LHCN-M2 (cell line): ENCODE results near the gene NPR1. TPM values are rescaled to one million over a fixed set of nuclear protein-coding genes. Genes with fewer than 3 reads are reported as not detected.
"Not testable (repeated sequence)": the region's sequence is repeated elsewhere in the genome, so short reads cannot be mapped to it uniquely, and the experiment has no call there.

Experiments used
- DNase-seq: peaks from one replicate; pipeline ENCODE4 v3.0.0-alpha.2; 2012; ENCODE audit warnings: low read depth
- total RNA-seq: library from RNA; depleted of rRNA; stranded (reverse); fragments of >200 nt; gene quantifications from 2 replicates; pipeline ENCODE4 v1.2.3, GENCODE V29; 2014

The NPR1 gene
- total RNA-seq, 1 experiment from 2014 or later, result not detected

DNA sequence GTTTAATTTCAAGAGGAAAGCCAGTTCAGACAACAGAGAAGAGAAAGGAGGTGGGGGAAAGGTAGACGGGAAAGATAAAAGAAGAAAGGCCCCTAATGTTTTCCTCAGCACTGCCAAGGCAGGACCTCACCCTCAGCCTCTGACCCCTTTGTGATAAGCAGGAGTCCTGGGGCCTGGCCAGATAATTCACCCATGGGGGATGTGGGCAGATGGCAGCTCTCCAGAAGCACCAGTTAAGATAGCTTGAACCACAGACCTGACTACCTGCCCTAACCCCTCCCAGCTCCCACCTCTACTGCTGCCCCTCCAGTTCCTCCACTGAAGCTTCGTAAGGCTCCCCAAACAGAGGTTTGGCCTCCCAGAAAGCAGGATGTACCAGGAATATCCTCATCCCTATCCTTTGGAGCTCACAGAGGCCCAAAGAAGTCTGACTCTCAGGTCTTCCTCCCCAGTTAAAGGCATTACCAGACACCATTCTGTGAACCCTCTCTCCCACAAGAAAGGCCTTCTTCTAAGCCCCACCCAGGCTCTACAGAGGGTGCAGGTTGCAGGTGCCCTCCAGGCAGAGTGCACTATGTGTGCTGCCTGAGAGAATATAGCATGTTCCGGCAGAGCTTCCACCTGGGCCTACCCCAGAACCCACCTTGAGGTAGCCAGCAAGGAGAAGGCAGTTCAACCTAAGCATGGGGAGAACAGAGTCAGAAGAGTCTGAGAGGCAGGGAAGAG, 29.2 kb upstream of the NPR1 start:
- DNase-seq, result no peak

DNA sequence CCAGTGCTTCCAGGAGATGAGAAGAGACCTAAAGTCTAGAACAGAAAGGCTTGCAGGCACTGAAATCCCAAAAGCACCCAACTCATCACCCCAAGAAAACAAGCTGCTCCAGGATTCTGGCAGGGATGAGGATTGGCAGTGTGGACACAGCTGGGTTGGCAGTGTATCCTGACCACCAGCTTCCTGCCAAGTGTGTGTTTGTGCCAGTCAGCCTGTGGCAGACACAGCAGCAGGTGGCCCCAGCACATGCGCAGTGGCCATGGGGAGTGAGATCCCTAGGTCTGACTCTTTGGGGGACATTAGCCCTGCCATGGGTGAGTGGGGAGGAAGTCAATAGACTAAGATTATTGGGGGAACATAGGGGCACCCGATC, 28.6 kb upstream of the NPR1 start:
- DNase-seq, result peak; percentile 88

DNA sequence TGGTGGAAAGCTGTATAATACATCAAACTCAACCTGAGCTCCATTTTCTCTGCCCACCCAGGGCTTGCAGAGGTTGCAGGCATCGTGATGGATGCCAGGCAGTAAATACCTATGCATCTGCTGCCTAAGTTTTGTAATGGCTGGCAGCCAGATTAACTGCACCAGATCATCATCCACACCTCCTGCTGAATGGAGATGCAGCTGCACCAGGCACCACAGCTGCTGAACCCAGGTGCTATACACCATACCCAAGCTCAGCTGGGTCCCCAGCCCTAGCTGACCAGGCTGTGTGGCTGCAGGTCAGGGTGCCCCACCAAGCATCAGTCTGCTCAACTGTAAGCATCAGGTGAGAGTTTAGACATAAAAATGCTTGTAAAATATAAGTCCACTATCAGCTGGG, 26.7 kb upstream of the NPR1 start:
- no peak for DNase-seq

DNA sequence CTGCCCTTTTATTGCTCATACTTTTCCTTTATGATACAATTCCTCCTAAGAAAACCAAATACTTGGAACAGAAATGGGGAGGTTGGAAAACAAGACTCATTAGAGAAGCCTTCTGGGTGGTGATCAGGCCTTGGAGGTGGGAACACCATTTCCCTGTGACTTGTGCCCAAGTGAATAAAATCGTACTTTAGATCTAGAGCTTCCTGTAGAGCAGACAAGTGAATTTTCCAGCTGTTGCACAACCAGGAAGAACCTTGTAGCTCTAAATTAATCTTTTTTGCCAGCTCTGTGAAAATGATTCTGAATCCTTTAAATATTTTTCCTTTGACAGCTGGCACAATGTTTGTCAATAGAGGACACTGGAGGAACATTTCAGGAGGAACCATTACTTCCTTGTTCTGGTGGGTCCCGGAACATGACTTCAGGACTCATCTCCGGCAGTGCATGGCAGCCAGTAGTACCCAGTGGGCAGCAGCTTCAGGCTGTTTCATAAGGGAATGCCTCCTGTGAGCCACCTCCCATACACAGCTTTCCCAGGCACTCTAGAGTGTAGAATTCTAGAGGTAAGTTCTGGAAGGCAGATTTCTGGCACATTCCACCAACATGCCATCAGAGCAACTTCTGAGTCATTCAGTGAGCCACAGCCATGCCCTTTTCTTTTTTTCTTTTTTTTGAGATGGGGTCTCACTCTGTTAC, 25.5 kb upstream of the NPR1 start:
- DNase-seq, result peak; percentile 73

DNA sequence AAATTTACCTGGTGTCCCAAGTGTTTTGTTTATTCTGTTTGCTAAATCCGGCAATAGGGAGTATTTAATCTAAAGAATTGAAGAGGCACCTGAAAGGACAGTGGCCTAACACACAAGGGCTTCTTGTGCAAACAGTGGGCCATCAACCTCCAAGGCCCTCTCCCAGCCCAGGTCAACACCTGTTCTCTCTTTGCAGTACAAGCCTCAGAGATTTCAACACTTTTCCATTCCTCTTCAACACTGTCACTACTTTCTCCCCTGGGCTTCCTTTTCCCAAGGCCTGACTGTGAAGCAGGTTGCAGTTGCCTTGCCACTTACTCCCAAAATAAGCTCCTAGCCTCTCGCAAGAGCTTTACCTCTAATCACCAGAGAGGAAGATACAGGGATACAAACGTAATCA, 23.2 kb upstream of the NPR1 start:
- DNase-seq, result no peak

DNA sequence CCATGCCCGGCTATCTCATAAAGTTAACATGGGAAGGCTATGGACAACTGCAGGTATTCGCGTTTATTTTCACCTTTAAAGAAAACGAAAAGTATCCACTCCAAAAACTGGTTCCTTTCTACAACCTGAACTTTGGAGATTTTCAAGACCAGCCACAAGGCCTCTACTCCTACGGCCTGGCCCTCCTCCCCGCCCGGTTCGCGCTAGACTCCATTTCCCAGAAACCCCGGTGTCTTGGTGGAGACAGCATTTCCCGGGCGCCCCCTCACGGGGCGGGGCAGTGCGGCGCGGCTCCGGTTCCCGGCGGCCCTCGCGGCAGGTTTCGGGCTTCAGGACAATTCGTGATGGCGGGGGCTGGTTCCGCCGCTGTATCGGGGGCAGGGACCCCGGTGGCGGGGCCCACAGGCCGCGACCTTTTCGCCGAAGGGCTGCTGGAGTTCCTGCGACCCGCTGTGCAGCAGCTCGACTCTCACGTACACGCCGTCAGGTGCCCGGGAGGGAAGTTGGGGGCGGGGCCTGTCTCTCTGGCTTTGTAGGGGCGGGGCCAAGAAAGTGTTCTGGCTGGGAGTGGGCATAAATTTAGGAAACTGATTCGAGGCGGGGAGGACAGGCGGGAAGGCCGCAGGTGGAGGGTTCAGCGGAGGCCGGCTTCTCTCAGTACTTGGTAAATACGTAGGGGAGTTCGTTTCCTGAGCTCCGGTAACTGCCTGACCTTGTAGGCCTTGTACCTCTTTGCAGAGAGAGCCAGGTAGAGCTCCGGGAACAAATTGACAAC, 19.9 kb upstream of the NPR1 start, which contains the start of gene SNAPIN:
Gene SNAPIN, plus strand, starts transcription at position 304 of the 775 bp plus-strand sequence. Its CDS starts 41 bp downstream, at position 345.
- DNase-seq, result peak; percentile 85

DNA sequence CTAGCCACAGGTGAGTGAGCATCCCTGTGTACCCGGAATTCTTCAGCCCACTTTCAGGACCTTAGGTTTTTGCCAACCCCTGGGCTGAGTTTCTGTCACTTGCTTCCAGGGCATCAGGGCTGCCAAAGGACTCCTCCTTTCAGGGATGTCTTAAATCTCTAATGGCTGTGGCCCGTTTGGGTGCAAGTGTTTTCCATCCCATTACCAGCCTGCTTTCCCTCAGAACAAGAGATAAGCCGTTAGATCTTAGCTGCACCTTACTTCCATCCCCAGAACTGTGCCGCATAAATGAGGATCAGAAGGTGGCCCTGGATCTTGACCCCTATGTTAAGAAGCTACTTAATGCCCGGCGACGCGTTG, 19.3 kb upstream of the NPR1 start:
- no peak for DNase-seq

DNA sequence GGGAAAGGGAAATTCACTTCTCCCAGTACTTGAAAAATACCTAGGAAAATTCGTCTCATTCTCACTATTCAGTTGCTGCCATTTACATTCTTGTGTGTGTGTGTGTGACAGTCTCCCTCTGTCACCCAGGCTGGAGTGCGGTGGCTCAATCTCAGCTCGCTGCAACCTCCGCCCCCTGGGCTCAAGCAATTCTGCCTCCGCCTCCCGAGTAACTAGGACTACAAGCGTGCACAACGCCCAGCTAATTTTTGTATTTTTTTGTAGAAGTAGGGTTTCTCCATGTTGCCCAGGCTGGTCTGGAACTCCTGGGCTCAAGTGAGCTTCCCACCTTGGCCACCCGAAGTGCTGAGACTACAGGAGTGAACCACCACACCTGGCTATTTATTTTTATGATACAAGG, 18.8 kb upstream of the NPR1 start:
- no peak for DNase-seq

DNA sequence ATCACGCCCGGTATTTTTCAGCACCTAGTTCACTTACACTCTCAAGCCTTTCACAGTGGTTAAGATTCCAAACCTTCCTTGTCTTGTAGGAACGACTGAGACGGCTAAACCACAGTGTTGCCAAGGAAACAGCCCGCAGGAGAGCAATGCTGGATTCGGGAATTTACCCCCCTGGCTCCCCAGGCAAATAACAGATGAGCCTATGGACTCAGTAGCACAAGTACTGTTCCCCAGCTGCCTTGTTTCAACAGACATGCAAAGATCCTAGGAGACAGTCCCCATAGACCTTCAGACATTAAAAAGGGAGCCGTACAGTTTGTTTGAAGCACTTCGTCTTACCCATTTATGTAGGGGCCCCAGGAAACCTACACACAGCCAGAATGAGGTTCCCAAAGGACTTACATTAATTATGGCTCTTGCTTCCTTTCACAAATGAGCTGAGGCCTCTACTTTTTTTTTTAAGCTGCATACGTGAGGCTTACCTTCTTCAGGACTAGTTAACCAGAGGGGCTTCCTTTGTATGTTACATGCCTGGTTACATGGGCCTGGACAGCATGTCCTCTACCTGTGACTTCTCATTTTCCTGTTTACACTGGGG, 17.3 kb upstream of the NPR1 start:
- no peak for DNase-seq

DNA sequence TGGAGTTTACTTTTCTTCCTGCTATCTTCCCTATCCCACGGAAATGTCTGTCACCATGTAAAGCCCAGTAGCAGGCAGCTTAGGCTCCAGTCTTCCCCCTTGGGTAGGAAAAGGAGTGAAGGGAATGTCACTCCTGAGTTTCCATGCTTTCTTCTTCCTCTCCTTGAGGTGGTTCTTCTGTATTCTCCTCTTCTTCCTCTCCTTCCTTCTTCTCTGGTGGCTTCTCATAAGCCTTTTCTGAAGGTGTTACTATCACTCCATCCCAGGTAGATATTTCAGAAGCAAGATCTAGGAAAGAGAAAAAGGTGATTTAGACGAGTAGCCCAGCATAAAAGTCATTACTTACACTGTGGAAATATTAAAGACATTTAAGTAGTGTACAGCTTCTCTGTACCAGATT, 16.2 kb upstream of the NPR1 start:
- DNase-seq, result no peak

DNA sequence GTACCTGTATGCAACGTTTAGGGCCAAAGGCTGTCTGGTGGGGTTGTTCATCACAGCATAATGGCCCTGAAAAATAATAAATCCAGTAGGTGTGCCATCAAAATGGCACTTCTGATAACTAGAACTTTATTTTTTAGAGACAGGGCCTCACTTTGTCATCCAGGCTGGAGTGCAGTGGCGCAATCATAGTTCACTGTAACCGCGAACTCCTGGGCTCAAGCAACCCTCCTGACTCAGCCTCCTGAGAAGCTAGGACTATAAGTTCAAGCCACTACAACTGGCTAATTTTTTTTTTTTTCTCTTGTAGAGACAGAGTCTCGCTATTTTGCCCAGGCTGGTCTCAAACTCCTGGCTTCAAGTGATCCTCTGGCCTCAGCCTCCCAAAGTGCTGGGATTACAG, 15.3 kb upstream of the NPR1 start:
- DNase-seq, result peak; percentile 58

DNA sequence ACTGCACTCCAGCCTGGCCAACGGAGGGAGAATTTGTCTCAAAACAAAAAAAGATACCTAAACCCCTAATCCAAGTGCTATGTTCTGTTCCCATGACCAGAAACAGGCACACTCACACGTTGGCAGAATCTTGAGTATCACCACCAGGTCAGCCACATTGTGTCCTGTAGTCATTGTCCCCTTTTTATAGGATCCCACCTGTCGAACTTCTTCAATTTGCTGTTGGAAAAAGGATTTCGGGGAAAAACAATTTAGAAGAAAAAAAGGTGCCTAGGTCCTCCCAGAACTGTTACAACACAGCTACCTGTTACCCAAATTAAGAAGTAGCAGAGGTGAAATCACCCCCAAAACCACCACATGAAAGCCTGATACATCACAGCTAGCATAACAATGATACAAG, 11.0 kb upstream of the NPR1 start:
- no peak for DNase-seq

DNA sequence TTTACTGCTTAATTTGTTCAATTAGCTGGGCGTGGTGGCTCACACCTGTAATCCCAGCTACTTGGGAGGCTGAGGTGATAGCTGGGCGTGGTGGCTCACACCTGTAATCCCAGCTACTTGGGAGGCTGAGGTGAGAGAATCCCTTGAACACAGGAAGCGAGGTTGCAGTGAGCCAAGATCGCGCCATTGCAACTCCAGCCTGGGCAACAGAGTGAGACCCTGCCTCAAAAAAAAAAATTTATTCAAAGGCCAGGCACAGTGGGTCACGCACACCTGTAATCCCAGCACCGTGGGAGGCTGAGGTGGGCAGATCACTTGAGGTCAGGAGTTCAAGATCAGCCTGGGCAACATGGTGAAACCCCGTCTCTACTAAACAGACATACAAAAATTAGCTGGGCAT, 9.8 kb upstream of the NPR1 start:
- not testable (repeated sequence) for DNase-seq

DNA sequence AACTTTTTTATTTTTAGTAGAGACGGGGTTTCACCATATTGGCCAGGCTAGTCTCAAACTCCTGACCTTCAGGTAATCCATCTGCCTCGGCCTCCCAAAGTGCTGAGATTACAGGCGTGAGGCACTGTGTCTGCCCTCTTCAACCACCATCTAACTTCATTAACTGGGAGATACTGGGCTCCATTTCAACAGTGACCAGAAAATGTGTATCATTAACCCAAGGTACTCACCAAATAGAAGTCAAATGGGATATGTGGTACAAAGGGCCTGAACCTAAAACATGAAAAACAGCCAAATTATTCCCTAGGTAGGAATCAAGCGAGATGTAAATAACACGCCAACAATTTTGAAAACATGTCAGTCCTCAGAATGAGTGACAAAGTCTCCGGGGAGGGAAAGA, 8.9 kb upstream of the NPR1 start:
- DNase-seq, result no peak

DNA sequence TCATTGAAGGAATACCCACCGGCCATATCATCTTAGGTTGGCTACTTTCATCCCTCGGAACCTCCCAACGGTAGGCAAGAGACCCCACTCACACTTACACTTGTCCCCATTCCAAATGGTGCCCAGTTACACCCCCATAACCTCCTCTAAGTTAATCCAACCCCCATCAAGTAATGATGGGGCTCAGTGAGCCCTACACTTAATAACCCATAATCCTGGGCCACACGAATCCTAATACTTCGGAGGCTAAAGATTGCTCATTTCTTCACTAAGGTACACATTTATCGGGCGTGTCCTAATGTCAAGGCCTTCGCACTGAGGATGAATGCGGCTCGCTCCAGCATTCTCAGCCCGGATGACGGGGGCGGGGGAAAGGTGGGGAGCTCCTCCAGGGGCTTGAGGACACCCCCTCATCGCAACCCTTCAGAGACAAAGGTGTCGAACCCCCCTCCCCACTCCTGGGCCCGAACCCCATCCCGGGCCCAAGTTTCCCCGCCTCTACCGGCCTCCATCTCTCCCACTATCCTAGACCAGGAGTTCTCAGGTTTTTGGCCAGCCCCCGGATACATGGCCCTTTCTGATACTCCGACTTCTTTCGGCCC, 8.1 kb upstream of the NPR1 start:
- DNase-seq, result no peak

DNA sequence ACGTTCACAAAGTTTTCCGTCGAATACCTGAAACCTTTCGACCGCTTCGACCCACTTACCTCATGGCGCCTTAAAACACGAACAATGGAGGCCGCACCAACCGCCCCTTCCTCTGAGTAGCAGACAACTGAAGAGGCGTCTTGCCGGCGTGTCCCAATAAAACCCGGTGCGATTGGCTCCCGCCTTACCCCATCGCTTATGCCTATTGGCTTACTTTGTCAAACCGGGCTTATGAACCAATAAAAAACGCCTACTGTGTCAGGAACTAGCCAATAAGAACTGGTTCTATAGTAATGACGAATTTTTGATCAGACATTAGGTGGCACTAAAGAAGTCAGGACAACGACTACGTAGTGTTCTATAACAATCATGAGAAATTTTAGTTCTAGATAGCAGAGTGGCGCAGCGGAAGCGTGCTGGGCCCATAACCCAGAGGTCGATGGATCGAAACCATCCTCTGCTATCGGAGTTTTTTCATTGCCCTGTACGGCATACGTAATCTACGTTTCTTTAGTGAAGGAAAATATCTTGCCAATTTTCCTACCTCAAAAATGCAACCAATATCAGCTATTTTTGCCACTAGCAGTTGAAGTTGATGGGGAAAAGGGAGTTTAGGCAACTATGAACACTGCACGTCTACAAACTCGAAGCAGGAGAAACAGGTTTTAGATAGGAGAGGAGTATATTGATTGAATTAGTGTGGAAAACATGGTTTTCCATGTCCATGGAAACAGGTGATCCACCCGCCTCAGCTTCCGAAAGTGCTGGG, 7.4 kb upstream of the NPR1 start, which contains the start of gene ILF2:
Gene ILF2, minus strand, starts transcription at position 135 of the 769 bp plus-strand sequence. Its CDS starts 71 bp downstream, at position 64.
- DNase-seq, result peak; percentile 99

DNA sequence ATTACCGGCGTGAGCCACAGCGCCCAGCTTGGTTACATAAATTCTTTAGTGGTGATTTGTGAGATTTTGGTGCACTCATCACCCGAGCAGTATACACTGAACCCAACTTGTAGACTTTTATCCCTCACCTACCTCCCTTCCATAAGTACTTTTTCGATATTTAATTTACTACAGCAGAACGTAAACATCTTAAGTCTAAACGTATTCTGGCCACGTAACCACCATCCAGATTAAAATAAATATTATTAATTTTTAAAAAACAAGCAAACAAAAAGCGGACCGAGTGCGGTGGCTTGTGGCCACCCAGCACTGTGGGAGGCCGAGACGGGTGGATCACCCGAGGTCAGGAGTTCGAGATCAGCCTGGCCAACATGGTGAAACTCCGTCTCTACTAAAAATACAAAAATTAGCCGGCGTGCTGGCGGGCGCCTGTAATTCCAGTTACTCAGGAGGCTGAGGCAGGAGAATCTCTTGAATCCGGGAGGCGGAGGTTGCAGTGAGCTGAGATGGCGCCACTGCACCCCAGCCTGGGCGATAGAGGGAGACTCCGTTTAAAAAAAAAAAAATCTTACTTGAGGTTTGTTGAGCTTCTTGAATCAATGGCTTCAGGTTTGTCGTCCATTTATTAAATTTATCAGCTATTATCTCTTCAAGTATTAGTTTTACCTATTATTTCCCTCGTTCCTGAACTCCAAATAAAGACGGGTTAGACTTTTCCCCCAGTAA, 6.7 kb upstream of the NPR1 start:
- DNase-seq, result not testable (repeated sequence)

DNA sequence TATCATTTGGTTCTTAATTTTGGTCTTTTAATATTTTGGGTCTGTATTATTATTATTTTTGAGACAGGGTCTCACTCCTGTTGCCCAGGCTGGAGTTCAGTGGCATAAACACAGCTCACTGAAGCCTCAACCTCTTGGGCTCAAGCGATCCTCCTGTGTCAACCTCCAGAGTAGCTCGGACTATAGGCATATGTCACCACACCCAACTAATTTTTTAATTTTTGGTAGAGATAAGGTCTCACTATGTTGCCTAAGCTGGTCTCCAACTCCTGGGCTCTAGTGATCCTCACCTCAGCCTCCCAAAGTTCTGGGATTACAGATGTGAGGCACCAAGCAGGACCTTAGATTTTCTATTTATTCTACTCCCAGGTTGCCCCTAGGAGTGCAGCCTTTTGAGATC, 5.0 kb upstream of the NPR1 start:
- DNase-seq, result no peak

DNA sequence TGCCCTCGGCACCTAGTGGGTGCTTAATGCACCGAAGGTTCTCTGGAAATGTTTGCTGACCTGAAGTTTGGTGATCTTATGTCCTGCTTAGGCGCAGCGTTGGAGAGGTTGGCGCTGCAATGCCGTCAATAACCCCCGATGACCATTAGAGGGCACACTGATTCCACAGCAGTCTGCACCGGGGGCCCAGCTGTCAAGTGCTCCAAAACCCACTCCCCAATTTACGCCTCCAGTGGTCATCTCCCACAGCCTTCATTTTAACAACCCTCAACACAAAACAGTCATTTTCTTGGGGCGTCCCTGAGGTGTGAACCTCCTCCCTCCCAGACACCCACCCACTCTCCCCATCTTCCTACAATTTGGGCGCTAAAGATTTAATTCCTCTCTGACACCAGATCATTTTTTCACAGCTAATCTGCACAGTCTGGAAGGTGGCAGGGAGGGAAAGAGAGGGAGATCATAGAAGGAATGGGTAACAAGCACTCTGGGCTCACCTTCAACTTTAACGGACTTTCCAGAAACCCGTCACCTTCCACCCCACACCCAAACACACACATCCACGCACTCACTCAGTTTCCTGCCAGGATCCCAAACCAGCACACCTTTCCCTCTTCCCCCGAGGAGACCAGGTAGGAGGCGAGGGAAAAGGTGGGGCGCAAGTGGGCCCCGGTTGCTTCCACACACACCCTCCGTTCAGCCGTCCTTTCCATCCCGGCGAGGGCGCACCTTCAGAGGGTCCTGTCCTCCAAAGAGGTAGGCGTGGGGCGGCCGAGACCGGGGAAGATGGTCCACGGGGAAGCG, 570 bp upstream of the NPR1 start:
- peak; percentile 34 for DNase-seq
